T-helper 2 cell treated with Interferon-gamma antibody and Interleukin-4, amounts not matched to agents 100 ng/mL and 5 ng/mL, for 36 hours (primary cell): Measurements from ENCODE around the gene POC1B. TPM values are rescaled to one million over a fixed set of nuclear protein-coding genes. Genes with fewer than 3 reads are reported as not detected.

Experiments
- intact Hi-C: fragments of 100-400 bp; cut with micrococcal nuclease; formaldehyde crosslinking; loops from one replicate; pipeline ENCODE4 v1.15.1; 2023
- total RNA-seq: library from RNA; stranded (reverse); gene quantifications from 2 replicates; pipeline ENCODE4 v1.2.3, GENCODE V29; 2022

Gene POC1B
- total RNA-seq, 1 donor from 2014 or later: 33.4 TPM

- intact Hi-C loops: loop anchor here (5.0 to 10.0 kb wide), 5 partner anchors 168 to 1395 kb away; partner anchors contain the start of gene ATP2B1
Observed at GRCh38 chr12:89539426-89540223, 13.8 kb upstream of the POC1B start.

- intact Hi-C loops: no loop called here
Observed at GRCh38 chr12:89538897-89539296, 13.1 kb upstream of the POC1B start.

GRCh38 chr12:89537389-89537788 is 11.5 kb upstream of the POC1B start:
- intact Hi-C loops: no loop called here

GRCh38 chr12:89529738-89530137 is 3.9 kb upstream of the POC1B start:
- intact Hi-C loops: loop anchor here (1.0 to 10.0 kb wide), 7 partner anchors 333 to 1492 kb away; partner anchors contain the start of genes CEP290 and TMTC3

- intact Hi-C loops: loop anchor here (5.0 to 10.0 kb wide), 4 partner anchors 334 to 1491 kb away; a partner anchor contains a TSS
Observed at GRCh38 chr12:89528434-89528833, 2.6 kb upstream of the POC1B start.

GRCh38 chr12:89525305-89525823 is 483 bp downstream of the POC1B start:
- intact Hi-C loops: loop anchor here (2.0 to 10.0 kb wide), 5 partner anchors 281 to 1488 kb away; a partner anchor contains a TSS

GRCh38 chr12:89524541-89525304 is 1.1 kb downstream of the POC1B start, which contains the start of gene GALNT4:
TSS of gene GALNT4 (minus strand) at chr12:89524796. CDS start at chr12:89524549, 247 bp downstream.
- intact Hi-C loops: loop anchor here (1.0 to 10.0 kb wide), 9 partner anchors 54 to 1487 kb away; partner anchors contain the start of gene DUSP6

- intact Hi-C loops: loop anchor here (1.0 to 10.0 kb wide), 6 partner anchors 54 to 1409 kb away; partner anchors contain the start of gene DUSP6
Observed at GRCh38 chr12:89523843-89524540, 1.9 kb downstream of the POC1B start.

- intact Hi-C loops: loop anchor here (10.0 kb wide), 1 partner anchor 1409 kb away; no protein-coding TSS in a partner anchor
Observed at GRCh38 chr12:89523393-89523792, 2.5 kb downstream of the POC1B start.

GRCh38 chr12:89521364-89522223 is 4.3 kb downstream of the POC1B start:
- intact Hi-C loops: loop anchor here (10.0 kb wide), 1 partner anchor 1407 kb away; no protein-coding TSS in a partner anchor

- intact Hi-C loops: no loop called here
Observed at GRCh38 chr12:89517720-89518119, 8.1 kb downstream of the POC1B start.

- intact Hi-C loops: no loop called here
Observed at GRCh38 chr12:89516633-89517032, 9.2 kb downstream of the POC1B start.

GRCh38 chr12:89514751-89515150 is 11.1 kb downstream of the POC1B start:
- intact Hi-C loops: no loop called here

- intact Hi-C loops: no loop called here
Observed at GRCh38 chr12:89513544-89513943, 12.3 kb downstream of the POC1B start.

- intact Hi-C loops: no loop called here
Observed at GRCh38 chr12:89507015-89507824, 18.6 kb downstream of the POC1B start.

GRCh38 chr12:89506050-89506449 is 19.8 kb downstream of the POC1B start:
- intact Hi-C loops: no loop called here

GRCh38 chr12:89504560-89505346 is 21.1 kb downstream of the POC1B start:
- intact Hi-C loops: no loop called here

- intact Hi-C loops: no loop called here
Observed at GRCh38 chr12:89501793-89502192, 24.1 kb downstream of the POC1B start.
